Stimulated activated naive B cell treated with anti-CD40 and anti-IgM and Interleukin-4, amounts not matched to agents 10 μg/mL and 1 μg/mL and 100 μg/mL, for 72 hours (primary cell): ENCODE measurements around the gene UBQLN2.
"Not testable (repeated sequence)": the region's sequence is repeated elsewhere in the genome, so short reads cannot be mapped to it uniquely, and the experiment has no call there.

Experiments
- ATAC-seq, 2 donors: fragments of 150-1000 bp; cut with Tn5 transposase; replicated peaks; 2 replicates each; pipeline ENCODE4 v1.10.0; 2021; ENCODE audit warnings: moderate library complexity in 1 of 2
- DNase-seq: peaks from one replicate; pipeline ENCODE4 v3.0.0; 2021
- H3K27ac Mint-ChIP-seq: one replicate; pipeline ENCODE4 v1.8.0; 2022; ENCODE audit warnings: mild to moderate bottlenecking, mixed read lengths
- H3K27me3 Mint-ChIP-seq, 2 donors: one replicate each; pipeline ENCODE4 v1.8.0; 2022; ENCODE audit warnings: mixed read lengths in 2 of 2
- H3K36me3 Mint-ChIP-seq, 2 donors: one replicate each; pipeline ENCODE4 v1.8.0; 2022; ENCODE audit warnings: mixed read lengths in 2 of 2, mild to moderate bottlenecking in 1 of 2
- H3K4me1 Mint-ChIP-seq, 2 donors: one replicate each; pipeline ENCODE4 v1.8.0; 2022; ENCODE audit warnings: mixed read lengths in 2 of 2, mild to moderate bottlenecking in 1 of 2
- H3K4me3 Mint-ChIP-seq, 2 donors: one replicate each; pipeline ENCODE4 v1.8.0; 2022; ENCODE audit warnings: mild to moderate bottlenecking in 2 of 2, mixed read lengths in 2 of 2, moderate library complexity in 1 of 2
- H3K9me3 Mint-ChIP-seq, 2 donors: one replicate each; pipeline ENCODE4 v1.8.0; 2022; ENCODE audit warnings: mixed read lengths in 2 of 2, mild to moderate bottlenecking in 1 of 2

Gene UBQLN2

DNA sequence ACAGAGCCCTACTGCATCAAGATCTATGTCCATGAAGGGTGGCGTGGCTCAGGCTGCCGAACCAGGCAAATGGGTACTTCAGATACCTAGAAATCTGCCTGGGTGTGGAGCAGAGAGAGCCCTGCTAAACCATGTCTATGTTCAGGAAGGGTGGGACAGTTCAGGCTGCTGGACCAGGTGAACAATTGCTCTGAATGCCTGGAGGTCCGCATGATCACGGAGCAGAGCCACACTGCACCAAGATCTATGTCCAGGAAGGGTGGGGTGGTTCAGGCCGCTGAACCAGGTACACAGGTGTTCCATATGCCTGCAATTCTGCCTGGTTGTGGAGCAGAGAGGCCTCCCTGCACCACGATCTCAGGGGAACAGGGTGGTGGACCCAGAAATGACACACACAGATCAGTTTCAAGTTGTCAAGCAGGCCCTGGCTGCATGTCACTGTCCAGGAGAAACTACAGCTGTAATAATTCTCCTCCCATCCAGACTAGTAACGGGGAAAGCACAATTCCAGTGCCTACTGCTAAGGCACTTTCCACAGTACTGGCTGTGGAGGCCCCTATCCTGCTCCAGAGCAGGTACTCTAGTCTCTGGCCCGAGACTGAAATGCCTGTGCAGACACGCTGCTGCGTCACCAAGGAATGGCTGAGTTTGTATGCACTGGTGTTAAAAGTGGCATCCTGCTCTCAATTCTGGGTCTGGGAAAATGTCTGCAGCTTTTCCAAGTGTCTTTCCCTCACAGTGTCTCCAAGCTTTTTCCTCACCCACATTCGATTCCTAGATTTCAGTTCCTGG lies 25.2 kb downstream of the UBQLN2 start:
- no peak for ATAC-seq
- Mint-ChIP-seq H3K4me3 (no peak overlapping the region), H3K36me3 (peaks cover 16 to 36% of the 10 kb centered on the region in 2 donors), H3K4me1 (peaks cover 0 to 5% of the 10 kb centered on the region in 2 donors), H3K27ac (no peak overlapping the region), H3K27me3 (no peaks in the 10 kb centered on the region), H3K9me3 (peaks cover 1 to 4% of the 10 kb centered on the region in 2 donors)
- DNase-seq: no peak

DNA sequence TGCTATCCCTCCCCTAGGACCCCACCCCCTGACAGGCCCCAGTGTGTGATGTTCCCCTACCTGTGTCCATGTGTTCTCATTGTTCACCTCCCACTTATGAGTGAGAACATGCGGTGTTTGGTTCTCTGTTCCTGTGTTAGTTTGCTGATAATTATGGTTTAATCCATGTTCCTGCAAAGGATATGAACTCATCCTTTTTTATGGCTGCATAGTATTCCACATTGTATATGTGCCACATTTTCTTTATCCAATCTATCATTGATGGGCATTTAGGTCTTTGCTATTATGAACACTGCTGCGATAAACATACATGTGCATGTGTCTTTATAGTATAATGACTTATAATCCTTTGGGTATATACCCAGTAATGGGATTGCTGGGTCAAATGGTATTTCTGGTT lies 28.4 kb downstream of the UBQLN2 start:
- ATAC-seq, DNase-seq, H3K4me3 Mint-ChIP-seq, H3K27ac Mint-ChIP-seq: not testable (repeated sequence)
- Mint-ChIP-seq H3K9me3 (peaks cover 9 to 10% of the 10 kb centered on the region in 2 donors), H3K27me3 (peaks cover 0 to 10% of the 10 kb centered on the region in 2 donors), H3K36me3 (peaks cover 31 to 44% of the 10 kb centered on the region in 2 donors), H3K4me1 (peaks cover 13 to 23% of the 10 kb centered on the region in 2 donors)

DNA sequence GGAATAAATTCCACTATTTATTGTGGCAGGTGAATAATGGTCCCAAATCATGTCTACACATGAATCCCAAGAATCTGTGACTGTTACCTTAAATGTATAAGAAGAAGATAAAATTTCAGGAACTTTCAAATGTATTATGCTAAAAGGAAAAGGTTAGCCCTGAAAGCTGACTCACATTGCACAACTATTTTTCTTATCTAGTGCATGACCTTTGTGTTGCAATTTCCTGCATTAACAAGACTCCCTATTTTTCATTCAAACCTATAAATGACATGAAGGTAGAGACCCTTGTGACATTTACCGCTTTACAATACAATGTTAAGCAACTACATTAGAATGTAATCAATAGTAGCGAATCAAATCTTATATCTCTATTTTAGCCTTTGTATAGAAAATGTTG lies 36.7 kb downstream of the UBQLN2 start:
- Mint-ChIP-seq H3K36me3 (peaks cover 16 to 32% of the 10 kb centered on the region in 2 donors), H3K9me3 (peaks cover 0 to 3% of the 10 kb centered on the region in 2 donors), H3K4me3 (no peak overlapping the region), H3K27me3 (peaks cover 0 to 16% of the 10 kb centered on the region in 2 donors), H3K27ac (no peak overlapping the region), H3K4me1 (peaks cover 8 to 12% of the 10 kb centered on the region in 2 donors)
- ATAC-seq: no peak
- no peak for DNase-seq

- Mint-ChIP-seq H3K27me3 (peaks cover 0 to 14% of the 10 kb centered on the region in 2 donors), H3K4me1 (peaks cover 3 to 4% of the 10 kb centered on the region in 2 donors), H3K27ac (no peak overlapping the region), H3K4me3 (no peak overlapping the region), H3K36me3 (peaks cover 12 to 24% of the 10 kb centered on the region in 2 donors), H3K9me3 (peaks cover 0 to 3% of the 10 kb centered on the region in 2 donors)
- ATAC-seq (no peak), DNase-seq (no peak)
Measured at GRCh38 chrX:56600987-56601386, 37.6 kb downstream of the UBQLN2 start.

- H3K9me3 Mint-ChIP-seq: peaks cover 9 to 13% of the 10 kb centered on the region in 2 donors
- H3K27me3 Mint-ChIP-seq: peaks cover 0 to 6% of the 10 kb centered on the region in 2 donors
- H3K4me3 Mint-ChIP-seq: no peak overlapping the region
- H3K36me3 Mint-ChIP-seq: peaks cover 2 to 5% of the 10 kb centered on the region in 2 donors
- no peaks in the 10 kb centered on the region for H3K4me1 Mint-ChIP-seq
- DNase-seq (no peak), ATAC-seq (no peak)
- H3K27ac Mint-ChIP-seq: no peak overlapping the region
Measured at GRCh38 chrX:56615282-56615681, 51.9 kb downstream of the UBQLN2 start.
